HG03025 (cell line): ENCODE results near the gene KIF26A.
"Not testable (repeated sequence)": the region's sequence is repeated elsewhere in the genome, so short reads cannot be mapped to it uniquely, and the experiment has no call there.

ENCODE experiments used
- ATAC-seq: cut with Tn5 transposase; IDR thresholded peaks from one replicate; pipeline ENCODE4 v1.9.1; 2021; ENCODE audit warnings: mild to moderate bottlenecking, moderate library complexity; ENCODE audit not compliant: unreplicated experiment, low FRiP score

KIF26A gene

DNA sequence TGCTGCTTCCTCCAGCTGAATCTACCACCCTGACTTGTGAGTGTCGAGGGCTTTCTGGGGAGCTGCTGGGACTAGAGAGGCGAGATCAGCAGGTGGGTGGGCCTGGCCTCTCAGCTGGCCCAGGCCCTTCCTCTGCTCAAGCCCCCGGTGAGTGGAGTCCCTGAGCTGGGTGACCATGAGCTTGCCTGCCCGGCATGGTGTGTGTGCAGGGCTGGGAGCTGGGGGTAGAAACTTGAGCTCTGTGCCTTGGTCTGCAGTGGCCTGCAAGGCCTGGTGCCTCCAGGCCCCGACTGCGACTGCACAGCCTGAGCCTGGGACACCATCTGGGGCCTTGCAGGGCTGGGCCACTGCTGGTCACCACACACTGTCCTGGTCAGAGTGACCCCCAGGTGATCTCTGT, 67.4 kb downstream of the KIF26A start:
- no peak for ATAC-seq

DNA sequence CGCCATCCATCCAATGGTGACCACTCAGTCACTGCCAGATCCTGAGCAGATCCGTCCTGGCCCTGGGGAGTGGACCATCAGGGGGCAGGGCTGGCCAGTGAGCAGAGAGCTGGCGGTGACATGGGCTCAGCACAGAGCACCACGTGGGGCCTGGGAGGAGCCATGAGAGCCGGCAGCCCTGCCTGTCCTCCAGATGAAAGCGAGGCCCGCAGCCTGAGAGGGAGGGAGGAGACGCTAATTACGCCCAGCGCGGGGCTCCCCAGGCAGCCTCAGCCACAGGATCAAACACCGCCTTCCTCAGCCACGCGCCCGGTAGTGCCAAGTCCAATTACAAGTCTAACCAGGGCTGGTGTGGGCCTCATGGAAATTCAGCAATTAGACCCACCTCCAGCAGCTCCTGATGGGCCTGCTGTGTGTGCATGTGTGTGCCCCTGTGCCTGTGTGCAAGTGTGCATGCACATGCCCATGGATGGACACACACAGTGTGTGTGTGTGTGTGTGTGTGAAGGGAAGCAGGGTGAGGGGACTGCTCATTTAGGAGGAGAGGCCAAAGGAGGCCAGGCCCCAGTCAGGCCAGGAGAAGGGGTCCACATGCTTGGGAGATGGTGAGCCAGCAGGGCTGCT, 68.0 kb downstream of the KIF26A start:
- ATAC-seq, result no peak

DNA sequence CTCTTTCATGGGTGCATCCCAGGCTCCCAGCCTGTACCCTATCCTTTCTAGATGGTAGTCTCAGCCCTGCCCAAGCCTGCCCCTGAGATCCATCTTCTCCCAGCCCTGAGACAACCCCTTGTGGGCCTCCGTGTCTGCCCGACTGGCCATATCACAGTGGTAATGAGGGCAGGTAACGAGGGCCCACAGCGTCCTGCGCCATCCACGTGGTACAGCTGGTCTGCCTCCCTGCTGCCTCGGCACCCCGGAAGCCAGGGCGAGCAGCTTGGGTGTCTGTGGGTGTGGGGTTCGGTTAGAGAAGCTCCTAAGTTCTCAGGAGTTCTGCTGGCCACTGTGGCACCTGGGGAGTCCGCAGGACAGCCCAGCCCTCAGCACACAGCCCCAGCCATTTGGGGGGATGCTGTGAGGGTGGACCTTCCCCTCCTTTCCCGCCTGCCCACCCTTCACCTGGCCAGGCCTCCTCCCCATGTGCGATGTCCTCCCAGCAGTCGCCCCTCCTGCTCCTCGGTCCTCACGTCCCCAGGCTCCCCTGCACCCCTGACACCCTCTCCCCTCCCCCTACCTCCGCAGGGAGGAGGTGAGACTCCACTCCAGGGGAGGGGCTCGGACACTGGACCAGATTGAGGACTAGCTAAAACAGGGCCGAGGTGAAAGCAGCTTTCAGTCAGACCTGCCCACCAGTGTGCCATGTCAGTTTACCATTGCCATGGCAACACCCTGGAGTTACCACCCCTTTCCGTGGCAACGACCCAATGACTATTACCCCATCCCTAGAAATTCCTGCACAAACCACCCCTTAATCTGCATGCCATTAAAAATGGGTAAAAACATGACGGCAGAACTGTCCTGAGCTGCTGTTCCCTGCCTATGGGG, 69.0 kb downstream of the KIF26A start:
- ATAC-seq, result no peak

DNA sequence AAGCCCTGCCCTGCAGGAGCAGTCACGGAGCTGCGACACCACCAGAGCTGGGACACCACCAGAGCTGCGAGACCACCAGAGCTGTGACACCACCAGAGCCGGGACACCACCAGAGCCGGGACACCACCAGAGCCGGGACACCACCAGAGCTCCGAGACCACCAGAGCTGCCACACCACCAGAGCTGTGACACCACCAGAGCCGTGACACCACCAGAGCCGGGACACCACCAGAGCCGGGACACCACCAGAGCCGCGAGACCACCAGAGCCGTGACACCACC, 69.6 kb downstream of the KIF26A start:
- not testable (repeated sequence) for ATAC-seq

DNA sequence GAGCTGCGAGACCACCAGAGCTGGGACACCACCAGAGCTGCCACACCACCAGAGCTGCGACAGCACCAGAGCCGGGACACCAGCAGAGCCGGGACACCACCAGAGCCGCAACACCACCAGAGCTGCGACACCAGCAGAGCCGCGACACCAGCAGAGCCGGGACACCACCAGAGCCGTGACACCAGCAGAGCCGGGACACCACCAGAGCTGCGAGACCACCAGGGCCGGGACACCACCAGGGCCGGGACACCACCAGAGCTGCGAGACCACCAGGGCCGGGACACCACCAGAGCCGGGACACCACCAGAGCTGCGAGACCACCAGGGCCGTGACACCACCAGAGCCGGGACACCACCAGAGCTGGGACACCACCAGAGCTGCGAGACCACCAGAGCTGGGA, 69.9 kb downstream of the KIF26A start:
- ATAC-seq, result not testable (repeated sequence)

DNA sequence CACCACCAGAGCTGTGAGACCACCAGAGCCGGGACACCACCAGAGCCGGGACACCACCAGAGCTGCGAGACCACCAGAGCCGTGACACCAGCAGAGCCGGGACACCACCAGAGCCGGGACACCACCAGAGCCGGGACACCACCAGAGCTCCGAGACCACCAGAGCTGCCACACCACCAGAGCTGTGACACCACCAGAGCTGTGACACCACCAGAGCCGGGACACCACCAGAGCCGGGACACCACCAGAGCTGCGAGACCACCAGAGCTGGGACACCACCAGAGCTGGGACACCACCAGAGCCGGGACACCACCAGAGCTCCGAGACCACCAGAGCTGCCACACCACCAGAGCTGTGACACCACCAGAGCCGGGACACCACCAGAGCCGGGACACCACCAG, 70.7 kb downstream of the KIF26A start:
- ATAC-seq, result not testable (repeated sequence)

DNA sequence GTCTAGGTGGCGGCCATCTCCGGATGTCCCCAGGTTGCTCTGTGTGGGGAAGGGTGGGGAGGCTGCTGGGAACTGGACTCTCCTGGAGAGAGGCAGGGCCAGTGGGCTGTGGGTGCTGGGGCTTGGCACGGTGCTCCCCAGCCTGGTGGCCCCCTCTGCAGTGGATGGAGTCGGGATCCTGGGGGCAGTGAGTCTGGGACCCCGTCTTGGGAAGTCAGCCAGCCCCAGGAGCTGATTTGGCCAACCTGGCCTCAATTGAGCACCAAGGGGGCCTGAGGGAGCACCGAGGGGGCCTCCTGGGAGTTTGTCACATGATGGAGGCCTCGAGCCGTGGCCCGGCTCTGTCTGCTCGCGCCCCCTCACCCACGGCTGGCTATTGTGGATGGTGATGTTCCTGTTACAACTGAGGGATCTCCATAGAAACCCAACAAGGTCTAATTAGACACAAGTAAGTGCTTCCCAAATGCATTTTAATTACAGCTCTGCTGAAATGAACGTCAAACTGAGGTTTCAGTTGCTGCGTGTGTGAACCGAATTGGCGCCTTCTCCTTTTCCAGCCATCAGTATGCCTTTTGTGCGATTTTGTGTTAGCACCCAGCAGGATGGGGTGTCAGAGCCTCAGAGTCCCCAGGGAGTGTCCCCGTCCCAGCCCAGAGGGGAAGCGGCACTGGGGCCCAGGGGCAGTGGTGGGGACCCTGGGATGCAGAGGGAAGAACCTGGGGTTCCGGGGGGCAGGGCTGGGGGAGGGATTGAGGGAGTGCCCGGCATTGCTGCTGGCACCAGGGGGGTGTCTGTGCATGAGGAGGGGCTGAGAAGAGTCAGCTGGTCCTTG, 71.8 kb downstream of the KIF26A start:
- no peak for ATAC-seq

DNA sequence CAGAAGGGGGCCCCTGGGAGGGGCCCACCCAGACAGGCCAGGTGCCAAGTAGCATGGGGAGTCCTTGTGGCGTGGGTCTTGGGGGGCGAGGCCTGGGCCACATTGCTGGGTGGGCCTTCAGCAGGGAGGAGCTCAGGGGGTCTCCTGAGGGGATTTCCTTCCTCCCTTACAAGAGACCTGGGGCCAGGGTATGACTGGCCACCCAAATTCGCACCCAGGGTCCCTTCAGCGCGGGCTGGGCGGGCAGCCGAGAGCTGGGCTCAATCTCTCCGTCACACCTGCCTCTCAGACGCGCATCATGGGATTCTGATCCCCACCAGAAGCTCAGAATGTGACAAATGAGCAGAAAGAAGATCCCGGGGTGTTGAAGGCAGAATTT, 72.4 kb downstream of the KIF26A start:
- no peak for ATAC-seq

DNA sequence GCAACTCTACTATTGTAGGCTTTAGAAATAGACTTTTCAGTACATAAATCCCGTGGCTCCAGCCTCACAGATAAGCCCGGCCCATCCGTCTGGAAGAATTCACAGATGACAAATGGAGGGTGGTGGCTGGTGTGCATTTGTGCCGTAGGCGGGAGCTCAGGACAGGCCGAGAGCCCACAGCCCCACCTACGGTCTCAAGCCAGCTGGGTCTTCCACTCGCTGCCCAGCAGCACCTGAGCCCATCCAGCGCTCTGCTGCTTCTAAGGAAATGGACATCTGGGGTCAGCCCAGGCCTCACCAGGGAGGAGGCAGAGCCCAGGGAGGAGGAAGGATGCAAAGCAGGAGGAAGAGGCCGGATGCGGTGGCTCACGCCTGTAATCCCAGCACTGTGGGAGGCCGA, 72.8 kb downstream of the KIF26A start:
- ATAC-seq, result no peak

DNA sequence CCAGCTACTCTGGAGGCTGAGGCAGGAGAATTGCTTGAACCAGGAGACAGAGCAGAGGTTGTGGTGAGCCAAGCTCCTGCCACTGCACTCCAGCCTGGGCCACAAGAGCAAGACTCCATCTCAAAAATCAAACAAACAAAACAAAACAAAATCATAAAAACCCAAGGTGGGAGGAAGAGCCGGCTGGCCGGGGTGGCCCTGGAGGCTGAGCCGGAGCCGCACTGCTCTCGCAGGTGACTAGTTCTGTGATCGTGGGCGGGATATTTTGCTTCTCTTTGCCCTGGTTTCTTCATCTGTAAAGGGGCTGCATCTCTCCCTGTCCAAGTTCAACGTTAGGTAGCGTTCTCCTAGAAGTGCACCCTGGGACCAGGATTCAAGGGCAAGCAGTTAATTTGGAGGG, 73.4 kb downstream of the KIF26A start:
- no peak for ATAC-seq

DNA sequence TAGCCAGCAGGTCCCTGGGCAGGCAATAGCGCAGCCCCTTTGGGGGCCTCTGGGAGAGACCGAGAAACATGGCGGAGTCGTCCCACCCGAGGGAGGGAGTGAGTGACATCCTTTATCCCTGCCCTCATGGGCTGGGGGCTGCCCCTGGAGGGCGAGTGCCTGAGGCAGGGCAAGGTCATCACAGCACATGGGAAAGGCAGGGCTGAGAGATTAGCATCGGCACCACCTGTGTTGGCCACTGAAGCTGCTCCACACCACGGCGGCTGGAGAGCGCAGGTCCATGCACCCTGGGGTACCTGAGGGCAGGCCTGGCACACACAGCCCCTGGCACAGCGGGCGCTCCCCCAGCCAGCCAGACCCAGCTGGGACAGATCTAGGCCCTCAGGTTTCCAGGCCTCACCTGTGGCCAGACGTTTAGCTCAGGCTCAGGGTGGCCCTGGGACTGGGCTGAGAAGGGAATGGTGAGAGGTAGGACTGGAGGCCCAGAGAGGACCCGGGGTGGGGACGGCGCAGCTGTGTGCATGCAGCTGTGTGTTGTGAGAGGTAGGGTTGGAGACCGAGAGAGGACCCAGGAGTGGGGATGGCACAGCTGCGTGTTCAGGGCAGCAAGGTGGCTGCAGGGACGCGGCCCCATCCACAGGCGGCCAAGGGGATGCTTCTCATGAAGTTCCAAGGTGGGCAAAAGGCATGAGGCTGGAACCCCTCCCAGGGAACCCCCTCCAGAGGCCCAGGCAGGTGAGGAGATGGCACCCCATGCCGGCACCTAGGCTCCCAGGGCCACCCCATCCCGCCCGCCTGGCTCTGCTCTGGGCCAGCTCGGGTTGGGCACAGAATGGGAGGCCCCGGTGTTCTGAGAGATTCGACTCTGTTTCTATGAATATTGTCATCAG, 74.1 kb downstream of the KIF26A start:
- no peak for ATAC-seq

DNA sequence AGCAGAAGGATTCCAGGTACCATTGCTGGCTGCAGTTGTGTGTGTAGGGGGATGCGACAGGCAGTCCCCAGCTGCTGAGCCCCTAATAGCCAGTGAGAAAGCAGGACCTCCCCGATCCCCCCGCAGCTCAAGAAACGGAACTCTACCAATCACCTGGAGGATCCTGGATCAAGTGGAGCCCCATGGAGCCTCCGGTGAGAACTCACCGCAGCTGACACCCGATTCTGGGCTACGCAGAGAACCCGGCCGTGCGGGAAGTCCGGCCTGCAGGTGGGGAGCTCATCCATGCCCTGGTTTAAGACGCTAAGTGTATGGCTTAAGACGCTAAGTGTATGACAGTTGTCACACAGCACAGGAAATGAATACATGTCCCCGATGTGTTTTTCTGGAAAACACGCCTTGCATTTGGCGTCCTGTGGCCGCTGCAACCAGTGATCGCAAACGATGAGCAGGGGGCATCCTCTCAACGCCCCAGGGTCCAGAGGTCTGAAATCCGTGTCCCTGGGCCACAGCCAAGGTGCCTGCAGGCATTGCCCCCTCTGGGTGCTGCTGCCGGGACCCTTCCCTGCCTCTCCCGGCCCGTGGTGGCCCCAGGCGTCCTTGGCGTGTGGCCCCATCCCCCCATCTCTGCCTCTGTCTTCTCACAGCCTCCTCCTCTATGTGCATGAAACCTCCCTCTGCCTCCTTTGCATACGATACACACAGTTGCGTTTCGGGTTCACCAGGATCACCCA, 75.1 kb downstream of the KIF26A start:
- no peak for ATAC-seq

DNA sequence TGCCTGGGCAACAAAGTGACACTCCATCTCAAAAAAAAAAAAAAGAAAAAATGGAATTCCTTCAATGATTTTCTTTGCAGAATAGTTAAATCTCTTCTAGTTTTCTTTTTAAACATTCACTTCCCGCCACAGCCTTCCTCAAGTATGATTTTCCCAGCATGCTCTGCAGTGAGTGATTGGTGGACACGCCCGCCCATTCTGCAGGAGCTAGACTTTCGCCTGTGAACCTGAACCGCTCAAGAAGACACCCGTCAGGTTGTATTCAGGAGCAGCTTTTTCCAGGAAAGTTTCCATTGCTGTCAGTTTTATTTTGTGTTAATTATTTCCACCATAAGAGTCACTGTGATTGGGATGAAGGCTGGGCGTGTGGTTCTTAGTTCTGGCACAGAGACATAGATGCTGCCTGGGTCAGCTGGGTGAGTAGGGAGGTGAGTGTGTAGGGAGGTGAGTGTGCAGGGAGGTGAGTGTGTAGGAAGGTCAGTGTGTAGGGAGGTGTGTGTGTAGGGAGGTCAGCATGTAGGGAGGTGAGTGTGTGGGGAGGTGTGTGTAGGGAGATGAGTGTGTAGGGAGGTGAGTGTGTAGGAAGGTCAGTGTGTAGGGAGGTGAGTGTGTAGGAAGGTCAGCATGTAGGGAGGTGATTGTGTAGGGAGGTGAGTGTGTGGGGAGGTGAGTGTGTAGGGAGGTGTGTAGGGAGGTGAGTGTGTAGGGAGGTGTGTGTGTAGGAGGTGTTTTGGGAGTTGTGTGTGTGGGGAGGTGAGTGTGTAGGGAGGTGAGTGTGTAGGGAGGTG, 76.2 kb downstream of the KIF26A start:
- ATAC-seq, result no peak

DNA sequence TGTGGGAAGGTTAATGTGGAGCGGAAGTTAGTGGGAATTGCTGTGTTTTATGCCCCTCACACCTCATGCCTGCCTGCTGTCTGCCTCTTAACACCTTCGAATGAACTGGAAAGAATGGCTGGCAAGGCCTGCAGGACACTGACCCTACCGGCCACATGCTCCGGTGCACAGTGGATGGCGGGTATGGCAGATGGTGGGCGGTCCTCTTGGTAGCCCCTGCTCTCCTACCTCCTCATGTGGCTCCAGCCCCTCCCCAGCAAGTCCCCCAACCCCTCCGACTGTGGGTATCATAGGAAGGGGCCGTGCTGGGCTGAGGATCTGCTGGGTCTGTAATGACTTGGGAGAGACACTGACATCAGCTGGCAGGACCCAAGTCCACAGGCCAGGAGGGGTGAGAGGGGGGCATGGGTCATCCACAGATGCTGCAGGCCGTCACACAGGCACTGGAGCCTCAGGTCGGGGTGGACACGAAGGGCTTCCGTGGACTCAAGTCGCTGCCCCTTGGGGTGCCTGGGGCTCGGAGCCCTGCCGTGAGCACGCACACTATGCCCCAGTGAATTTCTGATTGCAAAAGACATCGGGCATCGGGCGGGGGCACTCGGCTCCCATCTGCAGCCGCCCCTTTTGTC, 77.4 kb downstream of the KIF26A start:
- ATAC-seq, result no peak

DNA sequence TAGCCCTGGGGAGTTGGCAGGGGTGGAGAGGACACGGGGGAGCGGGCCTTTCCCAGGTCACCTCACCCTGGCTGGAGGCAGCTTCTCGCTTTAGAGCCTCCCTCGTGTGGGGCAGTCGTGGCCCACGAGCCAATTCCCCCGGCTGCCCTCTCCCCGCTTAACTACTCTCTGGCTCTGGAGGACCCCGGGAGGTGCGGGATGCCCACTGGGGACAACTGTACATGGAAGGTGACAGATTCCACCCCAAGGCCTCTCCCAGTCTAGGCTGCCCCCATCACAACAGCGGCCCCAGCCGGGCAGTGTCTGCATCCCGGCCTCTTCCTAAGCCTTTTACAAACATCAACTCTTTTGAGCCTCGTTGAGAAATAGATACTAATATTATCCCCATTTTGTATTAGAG, 78.1 kb downstream of the KIF26A start:
- ATAC-seq, result no peak

DNA sequence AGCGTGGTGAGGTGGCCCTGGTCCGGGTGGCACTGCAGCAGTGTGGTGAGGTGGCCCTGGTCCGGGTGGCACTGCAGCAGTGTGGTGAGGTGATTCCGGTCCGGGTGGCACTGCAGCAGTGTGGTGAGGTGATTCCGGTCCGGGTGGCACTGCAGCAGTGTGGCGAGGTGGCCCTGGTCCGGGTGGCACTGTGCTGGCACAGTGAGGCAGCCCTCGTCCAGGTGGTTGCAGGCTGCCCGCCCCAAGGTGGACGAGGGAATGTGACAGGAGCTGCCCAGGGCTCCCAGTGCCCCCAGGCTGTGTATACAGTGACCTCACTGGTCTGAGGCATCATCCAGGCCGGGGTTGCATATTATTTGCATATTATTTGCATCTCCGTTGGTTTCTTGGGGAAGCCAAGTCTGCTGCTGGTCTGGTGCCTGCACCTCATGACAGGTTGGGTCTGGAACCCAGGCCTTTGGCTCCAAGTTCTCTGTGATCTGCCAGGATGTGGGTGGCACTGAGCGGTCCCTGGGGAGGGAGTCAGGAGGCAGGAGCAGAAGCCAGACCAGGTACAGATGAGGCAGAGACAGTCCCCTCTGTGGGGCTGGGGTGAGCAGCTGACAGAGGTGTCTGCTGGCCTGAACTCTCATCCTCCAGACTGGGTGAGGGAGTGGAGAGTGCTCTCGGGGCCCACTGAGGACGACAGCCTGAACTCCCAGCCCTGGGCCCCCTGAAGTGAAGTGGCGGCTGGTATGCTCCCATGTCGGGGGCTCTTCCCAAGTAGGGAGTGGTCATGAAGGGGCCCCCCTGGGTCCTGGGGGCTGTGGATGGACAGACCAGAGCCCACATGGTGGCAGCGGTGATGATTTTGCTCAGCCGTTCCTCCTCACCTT, 79.3 kb downstream of the KIF26A start:
- ATAC-seq, result no peak

DNA sequence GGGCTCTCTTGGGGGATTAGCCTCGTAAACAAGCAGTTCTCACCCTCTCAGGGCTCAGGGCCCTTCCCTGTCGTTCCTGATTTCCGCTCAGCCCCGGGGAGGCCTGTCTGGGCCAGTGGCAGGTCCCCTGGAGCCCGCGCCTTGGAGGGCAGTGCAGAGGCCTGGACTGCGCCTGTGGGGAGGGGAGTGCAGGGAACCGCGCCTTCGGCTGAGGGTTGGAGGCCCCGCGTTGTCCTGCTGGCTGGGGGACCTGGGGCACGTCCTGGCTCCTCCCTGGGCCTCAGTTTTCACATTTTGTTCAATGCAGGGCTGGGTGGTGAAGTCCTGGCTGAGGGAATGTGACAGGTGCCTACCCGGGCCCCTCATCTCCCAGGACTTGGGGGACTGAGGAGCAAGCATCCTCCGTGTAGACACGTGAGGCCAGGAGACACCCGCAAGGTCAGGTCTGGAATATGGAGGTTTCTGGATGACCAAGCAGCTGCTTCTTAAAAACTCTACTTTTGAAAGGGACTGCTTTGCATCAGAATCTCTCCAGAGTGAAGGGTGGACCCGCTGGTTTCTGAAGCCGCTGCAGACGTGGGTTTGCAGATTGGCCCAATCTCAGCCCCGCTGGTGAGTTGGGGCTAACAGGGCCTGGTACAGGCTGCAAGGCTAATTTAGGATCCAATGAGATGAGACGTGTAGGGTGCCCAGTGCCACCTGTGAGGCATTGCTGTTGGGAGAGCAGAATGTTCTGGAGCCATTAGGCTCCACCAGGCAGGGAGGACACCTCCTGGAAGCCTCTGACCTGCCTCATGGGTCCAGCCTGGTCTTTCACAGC, 80.2 kb downstream of the KIF26A start:
- no peak for ATAC-seq
